HFFc6 (cell line): Measurements from ENCODE around the gene AFF4. TPM values are rescaled to one million over a fixed set of nuclear protein-coding genes. Genes with fewer than 3 reads are reported as not detected.

Experiments
- DNase-seq: peaks from one replicate; pipeline ENCODE4 v3.0.0-alpha.2; 2018
- H3K27ac Mint-ChIP-seq: 2 replicates; pipeline ENCODE4 v1.8.0; 2020; ENCODE audit warnings: mild to moderate bottlenecking, mixed read lengths
- H3K27me3 Mint-ChIP-seq: 2 replicates; pipeline ENCODE4 v1.8.0; 2021; ENCODE audit warnings: mild to moderate bottlenecking, moderate library complexity, mixed read lengths; ENCODE audit not compliant: insufficient read depth
- H3K36me3 Mint-ChIP-seq: 2 replicates; pipeline ENCODE4 v1.8.0; 2021; ENCODE audit warnings: low read depth, mixed read lengths
- H3K4me1 Mint-ChIP-seq: 2 replicates; pipeline ENCODE4 v1.8.0; 2020; ENCODE audit warnings: low read depth, mixed read lengths
- H3K4me3 Mint-ChIP-seq: 2 replicates; pipeline ENCODE4 v1.8.0; 2020; ENCODE audit warnings: mild to moderate bottlenecking, moderate library complexity, mixed read lengths
- H3K9me3 Mint-ChIP-seq: 2 replicates; pipeline ENCODE4 v1.8.0; 2020; ENCODE audit warnings: mild to moderate bottlenecking, mixed read lengths
- total RNA-seq, 6 experiments: library from RNA; stranded (reverse); fragmentation: NEBNext Ultra II Directional; extraction: Animal tissue kit (Norgen Biotek cat#: 25700); gene quantifications; 2 replicates in 1 of 6; 3 replicates in 5 of 6; pipeline ENCODE4 v1.2.3, GENCODE V29; 2021
- TF ChIP-seq, protein P1 (sequence below): fragments of 200-600 bp; sonication (generic); IDR thresholded peaks from 2 replicates; pipeline ENCODE4 v1.5.0; 2021; ENCODE audit warnings: antibody characterized with exemption, mild to moderate bottlenecking

Gene AFF4
- total RNA-seq, 6 experiments from 2014 or later, result 81.1 to 92.5 (median 87.6) TPM

DNA sequence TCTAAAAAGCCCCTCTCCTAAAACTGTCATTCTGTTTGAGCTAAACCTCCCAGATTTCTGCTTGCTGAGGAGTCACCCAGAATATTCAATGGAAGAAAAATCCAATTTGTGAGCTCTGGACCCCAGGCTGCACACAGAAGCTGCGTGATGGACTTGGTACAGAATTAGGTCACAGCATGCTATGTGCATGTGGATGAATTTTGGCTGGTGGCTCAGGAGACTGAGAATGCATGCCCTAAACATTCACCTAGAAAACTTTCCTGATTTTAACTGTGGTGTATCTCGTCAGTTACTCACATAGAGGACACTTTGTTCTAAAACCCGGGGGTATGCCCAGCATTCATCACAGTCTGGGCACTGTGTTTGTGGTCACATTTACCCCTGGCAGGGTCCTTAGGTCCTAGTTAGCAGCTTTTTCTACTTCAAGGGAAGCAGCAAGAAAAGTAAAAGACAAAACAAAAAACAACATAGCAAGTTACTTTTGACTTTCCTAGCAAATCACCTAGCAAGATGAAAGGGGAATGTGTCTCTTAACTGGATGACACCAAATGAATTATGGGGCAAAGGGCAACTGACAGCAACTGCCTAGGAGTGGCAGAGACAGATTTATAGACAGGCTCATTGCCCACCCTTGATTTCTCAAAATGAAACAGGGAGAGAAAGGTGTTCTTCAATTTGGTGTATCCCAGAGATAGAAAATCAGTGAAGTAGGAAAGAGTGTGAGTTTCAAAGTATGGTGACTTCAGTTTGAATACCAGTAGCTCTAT, 124.7 kb downstream of the AFF4 start:
- H3K27ac Mint-ChIP-seq, result peak overlapping the region; percentile 89; the same call in 1 of the 2 replicates
- H3K4me3 Mint-ChIP-seq, result no peak overlapping the region
- H3K4me1 Mint-ChIP-seq, result peaks cover 38% of the 10 kb centered on the region
- TF ChIP-seq, protein P1, sequence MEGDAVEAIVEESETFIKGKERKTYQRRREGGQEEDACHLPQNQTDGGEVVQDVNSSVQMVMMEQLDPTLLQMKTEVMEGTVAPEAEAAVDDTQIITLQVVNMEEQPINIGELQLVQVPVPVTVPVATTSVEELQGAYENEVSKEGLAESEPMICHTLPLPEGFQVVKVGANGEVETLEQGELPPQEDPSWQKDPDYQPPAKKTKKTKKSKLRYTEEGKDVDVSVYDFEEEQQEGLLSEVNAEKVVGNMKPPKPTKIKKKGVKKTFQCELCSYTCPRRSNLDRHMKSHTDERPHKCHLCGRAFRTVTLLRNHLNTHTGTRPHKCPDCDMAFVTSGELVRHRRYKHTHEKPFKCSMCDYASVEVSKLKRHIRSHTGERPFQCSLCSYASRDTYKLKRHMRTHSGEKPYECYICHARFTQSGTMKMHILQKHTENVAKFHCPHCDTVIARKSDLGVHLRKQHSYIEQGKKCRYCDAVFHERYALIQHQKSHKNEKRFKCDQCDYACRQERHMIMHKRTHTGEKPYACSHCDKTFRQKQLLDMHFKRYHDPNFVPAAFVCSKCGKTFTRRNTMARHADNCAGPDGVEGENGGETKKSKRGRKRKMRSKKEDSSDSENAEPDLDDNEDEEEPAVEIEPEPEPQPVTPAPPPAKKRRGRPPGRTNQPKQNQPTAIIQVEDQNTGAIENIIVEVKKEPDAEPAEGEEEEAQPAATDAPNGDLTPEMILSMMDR, result no peak
- H3K9me3 Mint-ChIP-seq, result no peaks in the 10 kb centered on the region
- no peaks in the 10 kb centered on the region for H3K36me3 Mint-ChIP-seq
- no peaks in the 10 kb centered on the region for H3K27me3 Mint-ChIP-seq
- no peak for DNase-seq

DNA sequence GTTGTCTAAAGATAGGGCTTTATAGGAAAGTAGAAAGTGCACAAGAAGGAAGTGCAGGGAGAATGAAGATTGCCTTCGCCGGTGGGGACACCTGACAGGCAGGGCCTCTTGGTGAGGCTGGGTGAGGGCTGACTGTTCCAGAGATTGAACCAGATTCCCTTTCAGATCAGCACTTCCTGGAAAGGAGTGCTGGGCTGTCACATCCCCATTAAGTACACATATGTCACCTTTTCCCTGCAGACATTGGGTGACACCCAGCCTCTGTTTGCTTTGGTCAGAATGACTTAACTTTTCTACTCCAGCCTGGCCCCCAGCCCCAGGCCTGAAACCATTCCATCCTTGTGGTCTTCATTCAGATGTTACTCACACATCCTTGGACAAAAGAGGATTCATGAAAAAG, 125.6 kb downstream of the AFF4 start:
- H3K36me3 Mint-ChIP-seq, result no peaks in the 10 kb centered on the region
- no peak overlapping the region for H3K4me3 Mint-ChIP-seq
- H3K9me3 Mint-ChIP-seq, result no peaks in the 10 kb centered on the region
- TF ChIP-seq, protein P1, result no peak
- no peak for DNase-seq
- no peaks in the 10 kb centered on the region for H3K27me3 Mint-ChIP-seq
- H3K4me1 Mint-ChIP-seq, result peaks cover 38% of the 10 kb centered on the region
- H3K27ac Mint-ChIP-seq, result no peak overlapping the region

DNA sequence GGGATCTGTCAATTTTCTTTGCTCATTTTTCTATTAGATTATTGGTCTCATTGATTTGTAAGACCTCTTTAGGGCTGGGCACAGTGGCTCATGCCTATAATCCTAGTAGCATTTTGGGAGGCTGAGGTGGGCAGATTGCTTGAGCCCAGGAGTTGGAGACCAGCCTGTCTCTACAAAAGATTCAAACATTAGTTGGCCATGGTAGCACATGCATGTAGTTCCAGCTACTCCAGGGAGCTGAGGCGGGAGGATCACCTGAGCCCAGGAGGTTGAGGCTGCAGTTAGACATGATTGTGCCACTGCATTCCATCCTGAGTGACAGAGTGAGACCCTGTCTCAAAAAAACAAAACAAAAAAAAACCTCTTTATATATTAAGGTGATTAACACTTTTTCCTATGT, 126.6 kb downstream of the AFF4 start:
- H3K27me3 Mint-ChIP-seq, result no peaks in the 10 kb centered on the region
- DNase-seq, result no peak
- no peaks in the 10 kb centered on the region for H3K36me3 Mint-ChIP-seq
- H3K4me1 Mint-ChIP-seq, result peaks cover 38% of the 10 kb centered on the region
- no peaks in the 10 kb centered on the region for H3K9me3 Mint-ChIP-seq
- TF ChIP-seq, protein P1, result no peak
- H3K27ac Mint-ChIP-seq, result no peak overlapping the region
- no peak overlapping the region for H3K4me3 Mint-ChIP-seq

DNA sequence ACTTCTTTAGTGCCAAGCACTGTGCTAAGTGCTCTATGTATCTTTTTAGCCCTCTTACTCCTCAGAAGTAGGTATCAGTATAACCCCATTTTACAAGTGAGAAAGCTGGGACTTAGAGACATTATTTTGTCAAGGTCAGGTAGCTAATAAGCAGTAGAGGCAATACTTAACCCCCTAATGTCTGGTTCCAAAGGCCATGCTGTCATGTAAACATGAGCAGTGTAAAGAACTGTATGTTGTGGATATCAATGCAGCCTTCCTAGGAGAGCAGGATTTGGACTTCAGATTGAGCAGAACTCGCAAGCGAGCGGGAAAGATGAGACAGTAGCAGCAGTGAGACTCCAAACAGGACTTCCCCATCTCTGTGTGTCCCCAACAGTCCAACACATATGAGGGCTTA, 129.4 kb downstream of the AFF4 start:
- Mint-ChIP-seq H3K4me1 (peaks cover 23% of the 10 kb centered on the region), H3K36me3 (no peaks in the 10 kb centered on the region), H3K4me3 (no peak overlapping the region), H3K9me3 (no peaks in the 10 kb centered on the region), H3K27me3 (peaks cover under 1% of the 10 kb centered on the region), H3K27ac (no peak overlapping the region)
- DNase-seq, result no peak
- TF ChIP-seq, protein P1, result no peak

DNA sequence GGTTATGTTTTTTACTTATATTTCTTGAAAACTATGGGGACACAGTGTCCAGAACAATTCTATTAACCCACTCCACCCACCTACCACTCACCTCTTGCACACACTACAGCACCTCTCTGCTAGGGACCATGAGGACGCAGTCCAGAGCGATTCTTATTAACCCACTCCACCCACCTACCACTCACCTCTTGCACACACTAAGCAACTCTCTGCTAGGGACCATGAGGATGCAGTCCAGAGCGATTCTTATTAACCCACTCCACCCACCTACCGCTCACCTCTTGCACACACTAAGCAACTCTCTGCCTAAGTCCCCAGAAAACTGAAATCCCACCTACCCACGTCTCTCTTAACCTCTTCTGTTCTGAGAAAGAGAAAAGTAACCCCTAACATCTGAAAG, 130.8 kb downstream of the AFF4 start:
- Mint-ChIP-seq H3K4me3 (no peak overlapping the region), H3K9me3 (no peaks in the 10 kb centered on the region), H3K36me3 (no peaks in the 10 kb centered on the region), H3K4me1 (peaks cover 16% of the 10 kb centered on the region), H3K27ac (no peak overlapping the region), H3K27me3 (peaks cover 2% of the 10 kb centered on the region)
- TF ChIP-seq, protein P1, result no peak
- DNase-seq, result no peak
